Right kidney (tissue), 9 donors: ENCODE results near the gene FSCN2.
A peak's percentile ranks its signal among the peaks of the same experiment; 100 is the strongest.

Experiments used
- DNase-seq: peaks from one replicate; pipeline ENCODE4 v3.0.0-alpha.2; 2016
- long read RNA-seq, 8 donors: transcript quantifications; one replicate each; lab custom pipeline, GENCODE V29; 2026

The FSCN2 gene
- long read RNA-seq, donor 1 = 0 reads
- long read RNA-seq, donor 2 = 0 reads
- long read RNA-seq, donor 3 = 0 reads
- long read RNA-seq, donor 4, partial matches to known transcripts = 0 of 5 reads
- long read RNA-seq, donor 4, other reads (novel, unspliced or antisense) = 5 of 5 reads
- long read RNA-seq, donor 5 = 0 reads
- long read RNA-seq, donor 6 = 0 reads
- long read RNA-seq, donor 7 = 0 reads
- long read RNA-seq, donor 8, partial matches to known transcripts = 27 of 27 reads
- long read RNA-seq, donor 8, other reads (novel, unspliced or antisense) = 0 of 27 reads

- peak; percentile 71 for DNase-seq
Observed at GRCh38 chr17:81527591-81528383, at the start of gene FSCN2. FSCN2 (plus strand) TSS chr17:81528377; CDS start chr17:81528532, 155 bp downstream.

- DNase-seq = peak; percentile 13
Observed at GRCh38 chr17:81479175-81480071, 48.8 kb upstream of the FSCN2 start.

GRCh38 chr17:81480140-81481072 is 47.8 kb upstream of the FSCN2 start:
- DNase-seq = peak; percentile 61

- peak; percentile 93 for DNase-seq
Observed at GRCh38 chr17:81481073-81481799, 46.9 kb upstream of the FSCN2 start.

GRCh38 chr17:81481815-81482505 is 46.2 kb upstream of the FSCN2 start:
- peak; percentile 45 for DNase-seq

- DNase-seq = no peak
Observed at GRCh38 chr17:81482673-81483072, 45.5 kb upstream of the FSCN2 start.

- peak; percentile 81 for DNase-seq
Observed at GRCh38 chr17:81483085-81483861, 44.9 kb upstream of the FSCN2 start.

- peak; percentile 85 for DNase-seq
Observed at GRCh38 chr17:81483862-81484194, 44.3 kb upstream of the FSCN2 start.

- DNase-seq = peak; percentile 92
Observed at GRCh38 chr17:81484195-81484979, 43.8 kb upstream of the FSCN2 start.

- DNase-seq = no peak
Observed at GRCh38 chr17:81486199-81486810, 41.9 kb upstream of the FSCN2 start.

- no peak for DNase-seq
Observed at GRCh38 chr17:81487089-81487486, 41.1 kb upstream of the FSCN2 start.

- peak; percentile 87 for DNase-seq
Observed at GRCh38 chr17:81487487-81488275, 40.5 kb upstream of the FSCN2 start.

- peak; percentile 38 for DNase-seq
Observed at GRCh38 chr17:81488276-81488860, 39.8 kb upstream of the FSCN2 start.

GRCh38 chr17:81489012-81489997 is 38.9 kb upstream of the FSCN2 start:
- DNase-seq = no peak
